IMR-90 (cell line): ENCODE data around the gene NR1D1. TPM values are rescaled to one million over a fixed set of nuclear protein-coding genes. Genes with fewer than 3 reads are reported as not detected.
A peak's percentile ranks its signal among the peaks of the same experiment; 100 is the strongest.

ENCODE experiments used
- ATAC-seq: fragments of 200-7000 bp; cut with Tn5 transposase; 2 replicates; pipeline ENCODE4 v1.9.1; 2020; ENCODE audit warnings: low read depth, mild to moderate bottlenecking, moderate library complexity
- BruUV-seq: library from RNA; stranded (reverse); fragments of 400-500 nt; replicated peaks from 2 replicates; lab custom pipeline; 2021; lab: Mats Ljungman, UMichigan
- CTCF ChIA-PET: fragments of 300-600 bp; formaldehyde crosslinking; extraction: SDS; loops from one replicate; lab custom pipeline; 2021; ENCODE audit warnings: antibody characterized with exemption; lab: Yijun Ruan, JAX
- POLR2A ChIA-PET: fragments of 300-600 bp; sonication (Branson Sonifier 250); formaldehyde crosslinking; loops from one replicate; lab custom pipeline; 2022; ENCODE audit warnings: antibody characterized with exemption; ENCODE audit not compliant: unreplicated experiment; lab: Charles Lee
- DNase-seq: peaks from one replicate; pipeline ENCODE4 v3.0.0; 2013
- H2AFZ ChIP-seq: replicated peaks from 2 replicates; pipeline ENCODE3; 2013; ENCODE audit warnings: low read length, mild to moderate bottlenecking; ENCODE audit not compliant: poor library complexity
- H2AK5ac ChIP-seq: 2 replicates; pipeline ENCODE4 v1.6.1; 2013; ENCODE audit warnings: low read depth, low read length, inconsistent platforms
- H2AK9ac ChIP-seq: replicated peaks from 2 replicates; pipeline ENCODE3; 2013; ENCODE audit warnings: mild to moderate bottlenecking, low read depth, low read length, moderate library complexity; ENCODE audit not compliant: poor library complexity
- H2BK120ac ChIP-seq: 2 replicates; pipeline ENCODE4 v1.6.1; 2013; ENCODE audit warnings: low read depth, low read length, inconsistent platforms
- H2BK15ac ChIP-seq: 3 replicates; pipeline ENCODE4 v1.6.1; 2013; ENCODE audit warnings: low read depth, low read length, inconsistent platforms
- H2BK20ac ChIP-seq: 2 replicates; pipeline ENCODE4 v1.6.1; 2013; ENCODE audit warnings: low read depth, mild to moderate bottlenecking, inconsistent platforms, low read length, moderate library complexity
- H2BK5ac ChIP-seq: 2 replicates; pipeline ENCODE4 v1.6.1; 2013; ENCODE audit warnings: mild to moderate bottlenecking, low read depth, low read length, inconsistent platforms; ENCODE audit not compliant: poor library complexity, severe bottlenecking
- H3K14ac ChIP-seq: replicated peaks from 2 replicates; pipeline ENCODE4 v1.6.1; 2013; ENCODE audit warnings: low read depth, low read length, inconsistent platforms
- H3K18ac ChIP-seq: 2 replicates; pipeline ENCODE4 v1.6.1; 2013; ENCODE audit warnings: low read depth, low read length, control low read depth
- H3K23ac ChIP-seq: 2 replicates; pipeline ENCODE4 v1.6.1; 2013; ENCODE audit warnings: low read depth, low read length, inconsistent platforms
- H3K27ac ChIP-seq: 2 replicates; pipeline ENCODE4 v1.5.1; 2013; ENCODE audit warnings: mild to moderate bottlenecking, control low read depth, low read length; ENCODE audit not compliant: insufficient read depth
- H3K27me3 ChIP-seq: 2 replicates; pipeline ENCODE4 v1.6.1; 2013; ENCODE audit warnings: low read length; ENCODE audit not compliant: control insufficient read depth, insufficient read depth
- H3K36me3 ChIP-seq: 2 replicates; pipeline ENCODE4 v1.6.1; 2013; ENCODE audit warnings: low read length, mixed read lengths; ENCODE audit not compliant: control insufficient read depth, insufficient read depth
- H3K4ac ChIP-seq: 2 replicates; pipeline ENCODE4 v1.6.1; 2013; ENCODE audit warnings: low read depth, low read length, inconsistent platforms
- H3K4me1 ChIP-seq: 2 replicates; pipeline ENCODE4 v1.6.1; 2013; ENCODE audit warnings: low read length, mixed read lengths; ENCODE audit not compliant: control insufficient read depth, insufficient read depth
- H3K4me2 ChIP-seq: 2 replicates; pipeline ENCODE4 v1.6.1; 2013; ENCODE audit warnings: low read depth, mild to moderate bottlenecking, control low read depth, low read length, moderate library complexity
- H3K4me3 ChIP-seq: 2 replicates; pipeline ENCODE4 v1.5.1; 2013; ENCODE audit warnings: low read depth, mild to moderate bottlenecking, control low read depth, low read length, moderate library complexity; ENCODE audit not compliant: insufficient read depth
- H3K56ac ChIP-seq: 2 replicates; pipeline ENCODE4 v1.6.1; 2013; ENCODE audit warnings: low read length, inconsistent platforms; ENCODE audit not compliant: insufficient read depth; ENCODE audit errors: extremely low read depth
- H3K79me1 ChIP-seq, 2 experiments: 2 replicates each; pipeline ENCODE4 v1.6.1; 2013; ENCODE audit warnings: low read length in 2 of 2, inconsistent platforms in 1 of 2, low read depth in 1 of 2
- H3K9ac ChIP-seq: 2 replicates; pipeline ENCODE4 v1.6.1; 2013; ENCODE audit warnings: low read depth, low read length, control low read depth
- H3K9me1 ChIP-seq: 2 replicates; pipeline ENCODE4 v1.6.1; 2013; ENCODE audit warnings: low read length, inconsistent platforms; ENCODE audit not compliant: insufficient read depth
- H3K9me3 ChIP-seq: 2 replicates; pipeline ENCODE4 v1.6.1; 2013; ENCODE audit warnings: low read length; ENCODE audit not compliant: control insufficient read depth, insufficient read depth
- H4K20me1 ChIP-seq: 2 replicates; pipeline ENCODE4 v1.6.1; 2013; ENCODE audit warnings: low read length, inconsistent platforms; ENCODE audit not compliant: insufficient read depth
- H4K5ac ChIP-seq: 2 replicates; pipeline ENCODE4 v1.6.1; 2013; ENCODE audit warnings: mild to moderate bottlenecking, low read depth, low read length, control low read depth
- H4K8ac ChIP-seq, 2 experiments: 2 replicates each; pipeline ENCODE4 v1.6.1; 2013; ENCODE audit warnings: low read depth in 2 of 2, low read length in 2 of 2, control low read depth in 1 of 2, inconsistent platforms in 1 of 2
- H4K91ac ChIP-seq: 2 replicates; pipeline ENCODE4 v1.6.1; 2013; ENCODE audit warnings: low read depth, low read length, inconsistent platforms; ENCODE audit not compliant: insufficient read depth
- RFX5 ChIP-seq: IDR thresholded peaks from 2 replicates; pipeline ENCODE4 v1.8.0; 2012; ENCODE audit warnings: low read depth, mild to moderate bottlenecking, low read length, moderate library complexity
- WGBS, 2 experiments: methylation state at CpG; one replicate each; pipeline versions ENCODE4 v1.1.5 to v1.1.7; 2013; ENCODE audit warnings: missing lambda C conversion rate in 2 of 2; ENCODE audit not compliant: insufficient read length in 1 of 2; ENCODE audit errors: extremely low coverage in 2 of 2; 5-methylcytosine and 5-hydroxymethylcytosine counted together
- dilution Hi-C: fragments of 300-500 bp; cut with HindIII; formaldehyde crosslinking; loops from one replicate; pipeline ENCODE4 v1.14.3; 2018; ENCODE audit warnings: low sequenced_read_pairs; ENCODE audit not compliant: unreplicated experiment
- in situ Hi-C: fragments of 300-500 bp; cut with MboI; formaldehyde crosslinking; loops from 3 replicates; pipeline ENCODE4 v1.14.3; 2019; ENCODE audit warnings: low sequenced_read_pairs, inconsistent platforms, mixed read lengths
- intact Hi-C: fragments of 100-400 bp; cut with micrococcal nuclease; formaldehyde crosslinking; loops from 2 replicates; pipeline ENCODE4 v1.10.0; 2022
- polyA plus RNA-seq, 3 experiments: library from polyadenylated mRNA; depleted of rRNA; stranded (reverse); fragments of >200 nt; gene quantifications; 2 replicates each; pipeline ENCODE4 v1.2.3, GENCODE V29; 2012; ENCODE audit warnings: low replicate concordance in 1 of 3
- total RNA-seq: library from RNA; depleted of rRNA; stranded (reverse); fragments of >200 nt; gene quantifications from 2 replicates; pipeline ENCODE4 v1.2.3, GENCODE V29; 2012
- TF ChIP-seq, protein P1 (sequence below): fragments of 150-350 bp; IDR thresholded peaks from 2 replicates; pipeline ENCODE4 v1.6.1; 2017; ENCODE audit warnings: mild to moderate bottlenecking, antibody characterized with exemption, low read length, low read depth

NR1D1 gene
- total and polyA plus RNA-seq, 2 of the 4 experiments (the other 2 are of a cell fraction), result 0.36 to 7.2 TPM

DNA sequence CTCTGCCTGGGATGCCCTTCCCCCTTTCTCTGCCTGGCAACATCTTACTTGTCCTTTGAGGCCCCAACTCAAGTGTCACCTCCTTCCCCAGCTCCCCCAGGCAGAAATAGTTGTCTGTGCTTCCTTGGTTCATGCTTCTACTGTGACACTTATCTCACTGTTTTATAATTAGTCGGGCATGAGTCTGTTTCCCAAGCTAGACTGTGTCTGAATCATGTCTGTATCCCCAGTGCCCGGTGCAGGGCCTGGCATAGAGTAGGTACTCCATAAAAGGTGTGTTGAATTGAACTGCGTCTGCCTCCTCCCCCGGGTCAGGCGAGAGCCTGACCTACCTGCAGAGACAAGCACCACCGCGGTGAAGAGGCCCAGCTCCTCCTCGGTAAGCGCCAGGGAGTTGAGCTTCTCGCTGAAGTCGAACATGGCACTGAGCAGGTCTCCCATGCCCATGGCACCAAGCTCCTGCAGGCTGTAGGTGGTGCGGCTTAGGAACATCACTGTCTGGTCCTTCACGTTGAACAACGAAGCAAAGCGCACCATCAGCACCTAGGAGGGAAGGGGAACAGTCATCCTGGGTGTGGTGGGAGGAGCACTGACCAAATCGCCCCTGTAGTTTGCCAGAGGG is 6.7 kb downstream of the NR1D1 start:
- Histone ChIP-seq H3K4ac (no peak overlapping the region), H3K56ac (no peak overlapping the region), H3K9me1 (peaks cover 15% of the 10 kb centered on the region), H3K9ac (no peak overlapping the region), H3K79me1 (peaks cover 13 to 38% of the 10 kb centered on the region in 2 experiments; a peak in 3 of 4 replicates), H3K27me3 (no peaks in the 10 kb centered on the region), H2BK15ac (no peak overlapping the region), H2BK120ac (no peak overlapping the region), H3K23ac (no peak overlapping the region), H3K27ac (no peak overlapping the region), H3K14ac (no peak overlapping the region), H2BK5ac (no peak overlapping the region), H4K91ac (no peak overlapping the region), H4K8ac (no peak overlapping the region), H2BK20ac (no peak overlapping the region), H2AFZ (no peak overlapping the region), H2AK5ac (no peak overlapping the region), H3K9me3 (no peaks in the 10 kb centered on the region), H2AK9ac (no peak overlapping the region), H3K18ac (no peak overlapping the region), H3K4me2 (no peak overlapping the region), H3K36me3 (peaks cover 64% of the 10 kb centered on the region), H3K4me1 (peaks cover 15% of the 10 kb centered on the region), H3K4me3 (no peak overlapping the region), H4K20me1 (peaks cover 3% of the 10 kb centered on the region; the same call in 1 of the 2 replicates), H4K5ac (no peak overlapping the region)
- in situ Hi-C loops (no loop called here), intact Hi-C loops (no loop called here), dilution Hi-C loops (no loop called here)
- POLR2A ChIA-PET, result no interaction called here
- CTCF ChIA-PET, result no interaction called here
- no peak for ATAC-seq
- no TSS peak for BruUV-seq
- TF ChIP-seq, protein P1, sequence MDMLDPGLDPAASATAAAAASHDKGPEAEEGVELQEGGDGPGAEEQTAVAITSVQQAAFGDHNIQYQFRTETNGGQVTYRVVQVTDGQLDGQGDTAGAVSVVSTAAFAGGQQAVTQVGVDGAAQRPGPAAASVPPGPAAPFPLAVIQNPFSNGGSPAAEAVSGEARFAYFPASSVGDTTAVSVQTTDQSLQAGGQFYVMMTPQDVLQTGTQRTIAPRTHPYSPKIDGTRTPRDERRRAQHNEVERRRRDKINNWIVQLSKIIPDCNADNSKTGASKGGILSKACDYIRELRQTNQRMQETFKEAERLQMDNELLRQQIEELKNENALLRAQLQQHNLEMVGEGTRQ, result no peak
- peak; percentile 88 for TF ChIP-seq RFX5
- WGBS, 2 experiments, result 96% methylated on average over 9 of the region's 16 CpGs; no CpG with 5 or more reads in 1 of the 2 experiments
- DNase-seq, result no peak
